ENCODE measurements around the gene XPNPEP2.

- no peak for TF ChIP-seq CTCF (IDR thresholded peaks at IDR 0.05)
- no peak for TF ChIP-seq POLR2A (IDR thresholded peaks at IDR 0.05)
Measured at GRCh38 chrX:129763666-129764065, 24.9 kb downstream of the XPNPEP2 start.

Data from stomach (tissue), 4 donors.